Ishikawa (cell line): ENCODE measurements around the gene PHF21A.

Experiments used
- CEBPB ChIP-seq: IDR thresholded peaks from 2 replicates; pipeline ENCODE4 v1.6.1; 2012
- CREB1 ChIP-seq: IDR thresholded peaks from 2 replicates; pipeline ENCODE4 v1.6.1; 2012; ENCODE audit warnings: low read depth
- EGR1 ChIP-seq: IDR thresholded peaks from 2 replicates; pipeline ENCODE4 v1.6.1; 2012
- EP300 ChIP-seq: IDR thresholded peaks from 2 replicates; pipeline ENCODE4 v1.6.1; 2012; ENCODE audit warnings: borderline replicate concordance
- FOXM1 ChIP-seq: IDR thresholded peaks from 2 replicates; pipeline ENCODE4 v1.6.1; 2012; ENCODE audit warnings: low read depth, borderline replicate concordance
- MAX ChIP-seq: IDR thresholded peaks from 2 replicates; pipeline ENCODE4 v1.6.1; 2012
- NFIC ChIP-seq: IDR thresholded peaks from 2 replicates; pipeline ENCODE4 v1.6.1; 2012
- RAD21 ChIP-seq: IDR thresholded peaks from 2 replicates; pipeline ENCODE4 v1.6.1; 2012; ENCODE audit warnings: low read depth
- REST ChIP-seq: IDR thresholded peaks from 2 replicates; pipeline ENCODE4 v1.6.1; 2012; ENCODE audit warnings: low read depth, mild to moderate bottlenecking
- TAF1 ChIP-seq: IDR thresholded peaks from 2 replicates; pipeline ENCODE4 v1.6.1; 2012; ENCODE audit warnings: low read depth, mild to moderate bottlenecking
- TCF12 ChIP-seq: IDR thresholded peaks from 2 replicates; pipeline ENCODE4 v1.6.1; 2012; ENCODE audit warnings: low read depth
- TEAD4 ChIP-seq: IDR thresholded peaks from 2 replicates; pipeline ENCODE4 v1.6.1; 2012
- USF1 ChIP-seq: IDR thresholded peaks from 2 replicates; pipeline ENCODE4 v1.6.1; 2012
- YY1 ChIP-seq: IDR thresholded peaks from 2 replicates; pipeline ENCODE4 v1.6.1; 2012; ENCODE audit warnings: low read depth
- ZBTB7A ChIP-seq: IDR thresholded peaks from 2 replicates; pipeline ENCODE4 v1.6.1; 2012; ENCODE audit warnings: low read depth

Gene PHF21A

GRCh38 chr11:45886816-45887520 lies 234.3 kb downstream of the PHF21A start:
- TF ChIP-seq MAX (no peak), NFIC (no peak), CREB1 (no peak), TCF12 (no peak), USF1 (no peak), TAF1 (no peak), REST (no peak), TEAD4 (no peak), ZBTB7A (no peak), EGR1 (no peak), EP300 (no peak)

GRCh38 chr11:45885921-45886721 lies 235.1 kb downstream of the PHF21A start:
- TF ChIP-seq EP300 (no peak), ZBTB7A (peak; percentile 67; the same call in 1 of the 2 replicates), FOXM1 (no peak), CEBPB (no peak), CREB1 (no peak), YY1 (no peak), RAD21 (no peak)

- TF ChIP-seq CREB1 (no peak), EGR1 (0 out of 2 replicates have a peak, but pooled peaks have one; percentile 20), NFIC (no peak), CEBPB (no peak), EP300 (no peak), ZBTB7A (no peak), REST (peak; percentile 83), USF1 (no peak), RAD21 (no peak), TEAD4 (no peak), TAF1 (no peak), FOXM1 (no peak), YY1 (peak; percentile 44; the same call in 1 of the 2 replicates), MAX (no peak), TCF12 (no peak)
Observed at GRCh38 chr11:45885274-45885920, 235.9 kb downstream of the PHF21A start, which contains the start of gene MAPK8IP1. TSS of gene MAPK8IP1 (plus strand) at chr11:45885651. CDS start at chr11:45885821, 170 bp downstream.

- no peak for TF ChIP-seq CREB1
Observed at GRCh38 chr11:45884596-45885185, 236.6 kb downstream of the PHF21A start.
